IMR-90 (cell line): ENCODE data around the gene PACS1. TPM values are rescaled to one million over a fixed set of nuclear protein-coding genes. Genes with fewer than 3 reads are reported as not detected.

Experiments
- ATAC-seq: fragments of 200-7000 bp; cut with Tn5 transposase; 2 replicates; pipeline ENCODE4 v1.9.1; 2020; ENCODE audit warnings: low read depth, mild to moderate bottlenecking, moderate library complexity
- BruUV-seq: library from RNA; stranded (reverse); fragments of 400-500 nt; replicated peaks from 2 replicates; lab custom pipeline; 2021; lab: Mats Ljungman, UMichigan
- CTCF ChIA-PET: fragments of 300-600 bp; formaldehyde crosslinking; extraction: SDS; loops from one replicate; lab custom pipeline; 2021; ENCODE audit warnings: antibody characterized with exemption; lab: Yijun Ruan, JAX
- POLR2A ChIA-PET: fragments of 300-600 bp; sonication (Branson Sonifier 250); formaldehyde crosslinking; loops from one replicate; lab custom pipeline; 2022; ENCODE audit warnings: antibody characterized with exemption; ENCODE audit not compliant: unreplicated experiment; lab: Charles Lee
- DNase-seq: peaks from one replicate; pipeline ENCODE4 v3.0.0; 2013
- H2AFZ ChIP-seq: replicated peaks from 2 replicates; pipeline ENCODE3; 2013; ENCODE audit warnings: low read length, mild to moderate bottlenecking; ENCODE audit not compliant: poor library complexity
- H2AK5ac ChIP-seq: 2 replicates; pipeline ENCODE4 v1.6.1; 2013; ENCODE audit warnings: low read depth, low read length, inconsistent platforms
- H2AK9ac ChIP-seq: replicated peaks from 2 replicates; pipeline ENCODE3; 2013; ENCODE audit warnings: mild to moderate bottlenecking, low read depth, low read length, moderate library complexity; ENCODE audit not compliant: poor library complexity
- H2BK120ac ChIP-seq: 2 replicates; pipeline ENCODE4 v1.6.1; 2013; ENCODE audit warnings: low read depth, low read length, inconsistent platforms
- H2BK15ac ChIP-seq: 3 replicates; pipeline ENCODE4 v1.6.1; 2013; ENCODE audit warnings: low read depth, low read length, inconsistent platforms
- H2BK20ac ChIP-seq: 2 replicates; pipeline ENCODE4 v1.6.1; 2013; ENCODE audit warnings: low read depth, mild to moderate bottlenecking, inconsistent platforms, low read length, moderate library complexity
- H2BK5ac ChIP-seq: 2 replicates; pipeline ENCODE4 v1.6.1; 2013; ENCODE audit warnings: mild to moderate bottlenecking, low read depth, low read length, inconsistent platforms; ENCODE audit not compliant: poor library complexity, severe bottlenecking
- H3K14ac ChIP-seq: replicated peaks from 2 replicates; pipeline ENCODE4 v1.6.1; 2013; ENCODE audit warnings: low read depth, low read length, inconsistent platforms
- H3K18ac ChIP-seq: 2 replicates; pipeline ENCODE4 v1.6.1; 2013; ENCODE audit warnings: low read depth, low read length, control low read depth
- H3K23ac ChIP-seq: 2 replicates; pipeline ENCODE4 v1.6.1; 2013; ENCODE audit warnings: low read depth, low read length, inconsistent platforms
- H3K27ac ChIP-seq: 2 replicates; pipeline ENCODE4 v1.5.1; 2013; ENCODE audit warnings: mild to moderate bottlenecking, control low read depth, low read length; ENCODE audit not compliant: insufficient read depth
- H3K27me3 ChIP-seq: 2 replicates; pipeline ENCODE4 v1.6.1; 2013; ENCODE audit warnings: low read length; ENCODE audit not compliant: control insufficient read depth, insufficient read depth
- H3K36me3 ChIP-seq: 2 replicates; pipeline ENCODE4 v1.6.1; 2013; ENCODE audit warnings: low read length, mixed read lengths; ENCODE audit not compliant: control insufficient read depth, insufficient read depth
- H3K4ac ChIP-seq: 2 replicates; pipeline ENCODE4 v1.6.1; 2013; ENCODE audit warnings: low read depth, low read length, inconsistent platforms
- H3K4me1 ChIP-seq: 2 replicates; pipeline ENCODE4 v1.6.1; 2013; ENCODE audit warnings: low read length, mixed read lengths; ENCODE audit not compliant: control insufficient read depth, insufficient read depth
- H3K4me2 ChIP-seq: 2 replicates; pipeline ENCODE4 v1.6.1; 2013; ENCODE audit warnings: low read depth, mild to moderate bottlenecking, control low read depth, low read length, moderate library complexity
- H3K4me3 ChIP-seq: 2 replicates; pipeline ENCODE4 v1.5.1; 2013; ENCODE audit warnings: low read depth, mild to moderate bottlenecking, control low read depth, low read length, moderate library complexity; ENCODE audit not compliant: insufficient read depth
- H3K56ac ChIP-seq: 2 replicates; pipeline ENCODE4 v1.6.1; 2013; ENCODE audit warnings: low read length, inconsistent platforms; ENCODE audit not compliant: insufficient read depth; ENCODE audit errors: extremely low read depth
- H3K79me1 ChIP-seq, 2 experiments: 2 replicates each; pipeline ENCODE4 v1.6.1; 2013; ENCODE audit warnings: low read length in 2 of 2, inconsistent platforms in 1 of 2, low read depth in 1 of 2
- H3K9ac ChIP-seq: 2 replicates; pipeline ENCODE4 v1.6.1; 2013; ENCODE audit warnings: low read depth, low read length, control low read depth
- H3K9me1 ChIP-seq: 2 replicates; pipeline ENCODE4 v1.6.1; 2013; ENCODE audit warnings: low read length, inconsistent platforms; ENCODE audit not compliant: insufficient read depth
- H3K9me3 ChIP-seq: 2 replicates; pipeline ENCODE4 v1.6.1; 2013; ENCODE audit warnings: low read length; ENCODE audit not compliant: control insufficient read depth, insufficient read depth
- H4K20me1 ChIP-seq: 2 replicates; pipeline ENCODE4 v1.6.1; 2013; ENCODE audit warnings: low read length, inconsistent platforms; ENCODE audit not compliant: insufficient read depth
- H4K5ac ChIP-seq: 2 replicates; pipeline ENCODE4 v1.6.1; 2013; ENCODE audit warnings: mild to moderate bottlenecking, low read depth, low read length, control low read depth
- H4K8ac ChIP-seq, 2 experiments: 2 replicates each; pipeline ENCODE4 v1.6.1; 2013; ENCODE audit warnings: low read depth in 2 of 2, low read length in 2 of 2, control low read depth in 1 of 2, inconsistent platforms in 1 of 2
- H4K91ac ChIP-seq: 2 replicates; pipeline ENCODE4 v1.6.1; 2013; ENCODE audit warnings: low read depth, low read length, inconsistent platforms; ENCODE audit not compliant: insufficient read depth
- CEBPB ChIP-seq: IDR thresholded peaks from 2 replicates; pipeline ENCODE4 v1.6.1; 2012; ENCODE audit warnings: low read depth, low read length, improper control_type of control experiment
- CHD1 ChIP-seq: IDR thresholded peaks from 2 replicates; pipeline ENCODE4 v1.6.1; 2012; ENCODE audit warnings: low read depth, low read length, improper control_type of control experiment
- FOS ChIP-seq: fragments of 150-350 bp; IDR thresholded peaks from 2 replicates; pipeline ENCODE4 v1.6.1; 2016; ENCODE audit warnings: low read depth, low read length
- MXI1 ChIP-seq: IDR thresholded peaks from 2 replicates; pipeline ENCODE4 v1.6.1; 2012; ENCODE audit warnings: low read depth, mild to moderate bottlenecking, low read length, moderate library complexity, borderline replicate concordance
- NFE2L2 ChIP-seq: fragments of 150-350 bp; IDR thresholded peaks from 2 replicates; pipeline ENCODE4 v1.6.1; 2016; ENCODE audit warnings: low read depth, mild to moderate bottlenecking, low read length
- POLR2A ChIP-seq: IDR thresholded peaks from 2 replicates; pipeline ENCODE4 v1.6.1; 2012; ENCODE audit warnings: mild to moderate bottlenecking, low read depth, low read length
- RAD21 ChIP-seq: IDR thresholded peaks from 2 replicates; pipeline ENCODE4 v1.6.1; 2012; ENCODE audit warnings: low read length, improper control_type of control experiment
- RCOR1 ChIP-seq: IDR thresholded peaks from 2 replicates; pipeline ENCODE4 v1.6.1; 2012; ENCODE audit warnings: mild to moderate bottlenecking, low read length, improper control_type of control experiment; ENCODE audit not compliant: insufficient replicate concordance
- RFX5 ChIP-seq: IDR thresholded peaks from 2 replicates; pipeline ENCODE4 v1.8.0; 2012; ENCODE audit warnings: low read depth, mild to moderate bottlenecking, low read length, moderate library complexity
- SMC3 ChIP-seq: fragments of 150-350 bp; IDR thresholded peaks from 2 replicates; pipeline ENCODE4 v1.6.1; 2016; ENCODE audit warnings: low read depth, mild to moderate bottlenecking, antibody characterized with exemption, low read length, moderate library complexity
- USF2 ChIP-seq: fragments of 150-350 bp; IDR thresholded peaks from 2 replicates; pipeline ENCODE4 v1.6.1; 2017; ENCODE audit warnings: mild to moderate bottlenecking, antibody characterized with exemption, low read length, low read depth
- WGBS, 2 experiments: methylation state at CpG; one replicate each; pipeline versions ENCODE4 v1.1.5 to v1.1.7; 2013; ENCODE audit warnings: missing lambda C conversion rate in 2 of 2; ENCODE audit not compliant: insufficient read length in 1 of 2; ENCODE audit errors: extremely low coverage in 2 of 2; 5-methylcytosine and 5-hydroxymethylcytosine counted together
- dilution Hi-C: fragments of 300-500 bp; cut with HindIII; formaldehyde crosslinking; loops from one replicate; pipeline ENCODE4 v1.14.3; 2018; ENCODE audit warnings: low sequenced_read_pairs; ENCODE audit not compliant: unreplicated experiment
- in situ Hi-C: fragments of 300-500 bp; cut with MboI; formaldehyde crosslinking; loops from 3 replicates; pipeline ENCODE4 v1.14.3; 2019; ENCODE audit warnings: low sequenced_read_pairs, inconsistent platforms, mixed read lengths
- intact Hi-C: fragments of 100-400 bp; cut with micrococcal nuclease; formaldehyde crosslinking; loops from 2 replicates; pipeline ENCODE4 v1.10.0; 2022
- polyA plus RNA-seq, 3 experiments: library from polyadenylated mRNA; depleted of rRNA; stranded (reverse); fragments of >200 nt; gene quantifications; 2 replicates each; pipeline ENCODE4 v1.2.3, GENCODE V29; 2012; ENCODE audit warnings: low replicate concordance in 1 of 3
- total RNA-seq: library from RNA; depleted of rRNA; stranded (reverse); fragments of >200 nt; gene quantifications from 2 replicates; pipeline ENCODE4 v1.2.3, GENCODE V29; 2012
- TF ChIP-seq, protein P1 (sequence below): fragments of 150-350 bp; IDR thresholded peaks from 2 replicates; pipeline ENCODE4 v1.6.1; 2016; ENCODE audit warnings: low read depth, mild to moderate bottlenecking, low read length, moderate library complexity, borderline replicate concordance
- TF ChIP-seq, protein P2 (sequence below): conservative IDR thresholded peaks from 2 replicates; pipeline ENCODE4 v1.5.1; 2012; ENCODE audit warnings: mild to moderate bottlenecking, low read depth, low read length, improper control_type of control experiment

PACS1 gene
- total and polyA plus RNA-seq, 2 of the 4 experiments (the other 2 are of a cell fraction), result 7.3 to 32.0 TPM

GRCh38 chr11:66218846-66219620, 149.0 kb downstream of the PACS1 start:
- intact Hi-C loops, result no loop called here
- WGBS, 2 experiments, result 100% methylated on average over 11 of the region's 18 CpGs; no CpG with 5 or more reads in 1 of the 2 experiments
- H3K56ac ChIP-seq, result no peak overlapping the region; the same call in 1 of the 2 replicates

More at GRCh38 chr11:66218846-66219620, 149.0 kb downstream of the PACS1 start:
- no peaks in the 10 kb centered on the region for H3K27me3 ChIP-seq
- H3K9me3 ChIP-seq, result no peaks in the 10 kb centered on the region
- peaks cover 0 to 5% of the 10 kb centered on the region in 2 experiments; a peak in 1 of 4 replicates for H3K79me1 ChIP-seq
- no peak overlapping the region for H4K8ac ChIP-seq
- H3K4me3 ChIP-seq, result no peak overlapping the region
- no peak overlapping the region for H4K5ac ChIP-seq
- in situ Hi-C loops (no loop called here), dilution Hi-C loops (no loop called here)
- no peak overlapping the region for H3K9ac ChIP-seq
- H3K4ac ChIP-seq, result no peak overlapping the region
- no TSS peak for BruUV-seq
- no peak for TF ChIP-seq NFE2L2
- no peak for TF ChIP-seq CEBPB
- TF ChIP-seq CHD1, result no peak
- TF ChIP-seq SMC3, result no peak
- TF ChIP-seq RCOR1, result no peak
- no peak for TF ChIP-seq MXI1
- TF ChIP-seq, protein P1, sequence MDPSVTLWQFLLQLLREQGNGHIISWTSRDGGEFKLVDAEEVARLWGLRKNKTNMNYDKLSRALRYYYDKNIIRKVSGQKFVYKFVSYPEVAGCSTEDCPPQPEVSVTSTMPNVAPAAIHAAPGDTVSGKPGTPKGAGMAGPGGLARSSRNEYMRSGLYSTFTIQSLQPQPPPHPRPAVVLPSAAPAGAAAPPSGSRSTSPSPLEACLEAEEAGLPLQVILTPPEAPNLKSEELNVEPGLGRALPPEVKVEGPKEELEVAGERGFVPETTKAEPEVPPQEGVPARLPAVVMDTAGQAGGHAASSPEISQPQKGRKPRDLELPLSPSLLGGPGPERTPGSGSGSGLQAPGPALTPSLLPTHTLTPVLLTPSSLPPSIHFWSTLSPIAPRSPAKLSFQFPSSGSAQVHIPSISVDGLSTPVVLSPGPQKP, result no peak
- no peak for TF ChIP-seq RFX5
- no peak for TF ChIP-seq POLR2A
- no peak for TF ChIP-seq FOS
- TF ChIP-seq, protein P2, sequence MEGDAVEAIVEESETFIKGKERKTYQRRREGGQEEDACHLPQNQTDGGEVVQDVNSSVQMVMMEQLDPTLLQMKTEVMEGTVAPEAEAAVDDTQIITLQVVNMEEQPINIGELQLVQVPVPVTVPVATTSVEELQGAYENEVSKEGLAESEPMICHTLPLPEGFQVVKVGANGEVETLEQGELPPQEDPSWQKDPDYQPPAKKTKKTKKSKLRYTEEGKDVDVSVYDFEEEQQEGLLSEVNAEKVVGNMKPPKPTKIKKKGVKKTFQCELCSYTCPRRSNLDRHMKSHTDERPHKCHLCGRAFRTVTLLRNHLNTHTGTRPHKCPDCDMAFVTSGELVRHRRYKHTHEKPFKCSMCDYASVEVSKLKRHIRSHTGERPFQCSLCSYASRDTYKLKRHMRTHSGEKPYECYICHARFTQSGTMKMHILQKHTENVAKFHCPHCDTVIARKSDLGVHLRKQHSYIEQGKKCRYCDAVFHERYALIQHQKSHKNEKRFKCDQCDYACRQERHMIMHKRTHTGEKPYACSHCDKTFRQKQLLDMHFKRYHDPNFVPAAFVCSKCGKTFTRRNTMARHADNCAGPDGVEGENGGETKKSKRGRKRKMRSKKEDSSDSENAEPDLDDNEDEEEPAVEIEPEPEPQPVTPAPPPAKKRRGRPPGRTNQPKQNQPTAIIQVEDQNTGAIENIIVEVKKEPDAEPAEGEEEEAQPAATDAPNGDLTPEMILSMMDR, result no peak
- TF ChIP-seq RAD21, result no peak
- no peak for TF ChIP-seq USF2
- H3K23ac ChIP-seq, result no peak overlapping the region
- no peak for ATAC-seq
- no peak overlapping the region for H4K91ac ChIP-seq
- CTCF ChIA-PET, result no interaction called here
- no peak overlapping the region for H2BK120ac ChIP-seq
- peaks cover 3% of the 10 kb centered on the region; the same call in 1 of the 2 replicates for H3K9me1 ChIP-seq
- no peak overlapping the region for H3K14ac ChIP-seq
- H3K4me2 ChIP-seq, result no peak overlapping the region
- no peak overlapping the region for H2BK20ac ChIP-seq
- H2AK9ac ChIP-seq, result no peak overlapping the region
- POLR2A ChIA-PET, result no interaction called here
- no peak overlapping the region for H2AFZ ChIP-seq
- peaks cover 47% of the 10 kb centered on the region for H3K36me3 ChIP-seq
- no peak overlapping the region for H2AK5ac ChIP-seq
- peaks cover 7% of the 10 kb centered on the region for H4K20me1 ChIP-seq
- H3K18ac ChIP-seq, result no peak overlapping the region
- no peak overlapping the region for H2BK15ac ChIP-seq
- DNase-seq, result no peak
- no peak overlapping the region for H2BK5ac ChIP-seq
- H3K4me1 ChIP-seq, result no peaks in the 10 kb centered on the region
- no peak overlapping the region for H3K27ac ChIP-seq
